Ascending aorta (tissue), 2 donors: ENCODE measurements around the gene WIF1. TPM values are rescaled to one million over a fixed set of nuclear protein-coding genes. Genes with fewer than 3 reads are reported as not detected.

ENCODE experiments used
- DNase-seq, 2 donors: peaks; one replicate each; pipeline ENCODE4 v3.0.0-alpha.2; 2019; ENCODE audit warnings: low spot score in 2 of 2
- H3K27ac ChIP-seq, 2 donors: fragments of 200-600 bp; sonication (generic); one replicate each; pipeline ENCODE4 v1.5.1; 2016 to 2017; ENCODE audit warnings: mild to moderate bottlenecking in 1 of 2
- H3K27me3 ChIP-seq: fragments of 200-600 bp; sonication (generic); one replicate; pipeline ENCODE4 v1.5.1; 2017
- H3K36me3 ChIP-seq, 2 donors: fragments of 200-600 bp; sonication (generic); one replicate each; pipeline ENCODE4 v1.5.1; 2016
- H3K4me1 ChIP-seq, 2 donors: fragments of 200-600 bp; sonication (generic); one replicate each; pipeline ENCODE4 v1.5.1; 2016 to 2017; ENCODE audit warnings: mild to moderate bottlenecking in 1 of 2
- H3K4me3 ChIP-seq, 2 donors: fragments of 200-600 bp; sonication (generic); one replicate each; pipeline ENCODE4 v1.5.1; 2016 to 2017; ENCODE audit warnings: mild to moderate bottlenecking in 1 of 2
- H3K9me3 ChIP-seq, 2 donors: fragments of 200-600 bp; sonication (generic); one replicate each; pipeline ENCODE4 v1.5.1; 2016
- intact Hi-C: fragments of 100-400 bp; cut with DNase I; formaldehyde crosslinking; loops from one replicate; pipeline ENCODE4 v1.15.1; 2023
- total RNA-seq: library from RNA; depleted of rRNA; stranded (reverse); fragments of >200 nt; gene quantifications from one replicate; pipeline ENCODE4 v1.1.0, GENCODE V29; 2016
- TF ChIP-seq, protein P1 (sequence below), 3 experiments: fragments of 200-600 bp in 2 of 3; fragments of 450-650 bp in 1 of 3; sonication (generic) in 2 of 3; IDR thresholded peaks; one replicate each; pipeline ENCODE4 v1.5.1; 2016 to 2019; ENCODE audit warnings: antibody characterized with exemption in 3 of 3, mild to moderate bottlenecking in 1 of 3, moderate library complexity in 1 of 3

Gene WIF1
- total RNA-seq, 1 donor from 2014 or later: not detected

DNA sequence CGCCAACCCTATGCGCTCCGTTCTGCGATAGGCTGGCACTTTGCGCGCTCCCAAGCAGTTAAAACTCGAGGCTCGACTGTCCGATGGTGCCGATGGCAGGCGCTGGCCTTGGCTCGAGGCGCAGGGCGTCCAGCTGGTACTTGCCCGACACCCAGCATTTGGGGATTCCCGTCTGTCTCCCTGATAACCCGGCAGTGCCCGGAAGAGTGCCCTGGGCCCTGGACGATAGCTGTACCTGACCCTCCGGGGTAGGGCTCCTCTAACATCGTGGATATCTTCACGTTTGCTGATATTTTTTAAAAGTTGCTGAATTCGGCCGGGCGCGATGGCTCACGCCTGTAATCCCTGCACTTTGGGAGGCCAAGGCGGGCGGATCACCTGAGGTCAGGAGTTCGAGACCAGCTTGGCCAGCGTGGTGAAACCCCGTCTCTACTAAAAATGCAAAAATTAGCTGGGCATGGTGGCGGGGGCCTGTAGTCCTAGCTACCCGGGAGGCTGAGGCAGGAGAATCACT lies 908 bp upstream of the WIF1 start:
- H3K27me3 ChIP-seq: peaks cover 11% of the 10 kb centered on the region
- no peaks in the 10 kb centered on the region for H3K36me3 ChIP-seq
- TF ChIP-seq, protein P1, sequence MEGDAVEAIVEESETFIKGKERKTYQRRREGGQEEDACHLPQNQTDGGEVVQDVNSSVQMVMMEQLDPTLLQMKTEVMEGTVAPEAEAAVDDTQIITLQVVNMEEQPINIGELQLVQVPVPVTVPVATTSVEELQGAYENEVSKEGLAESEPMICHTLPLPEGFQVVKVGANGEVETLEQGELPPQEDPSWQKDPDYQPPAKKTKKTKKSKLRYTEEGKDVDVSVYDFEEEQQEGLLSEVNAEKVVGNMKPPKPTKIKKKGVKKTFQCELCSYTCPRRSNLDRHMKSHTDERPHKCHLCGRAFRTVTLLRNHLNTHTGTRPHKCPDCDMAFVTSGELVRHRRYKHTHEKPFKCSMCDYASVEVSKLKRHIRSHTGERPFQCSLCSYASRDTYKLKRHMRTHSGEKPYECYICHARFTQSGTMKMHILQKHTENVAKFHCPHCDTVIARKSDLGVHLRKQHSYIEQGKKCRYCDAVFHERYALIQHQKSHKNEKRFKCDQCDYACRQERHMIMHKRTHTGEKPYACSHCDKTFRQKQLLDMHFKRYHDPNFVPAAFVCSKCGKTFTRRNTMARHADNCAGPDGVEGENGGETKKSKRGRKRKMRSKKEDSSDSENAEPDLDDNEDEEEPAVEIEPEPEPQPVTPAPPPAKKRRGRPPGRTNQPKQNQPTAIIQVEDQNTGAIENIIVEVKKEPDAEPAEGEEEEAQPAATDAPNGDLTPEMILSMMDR (IDR thresholded peaks at IDR 0.05): no peak
- intact Hi-C loops: no loop called here
- no peak for DNase-seq
- peaks cover 5 to 8% of the 10 kb centered on the region in 2 donors for H3K4me1 ChIP-seq
- no peak overlapping the region for H3K27ac ChIP-seq
- no peaks in the 10 kb centered on the region for H3K9me3 ChIP-seq
- no peak overlapping the region for H3K4me3 ChIP-seq

DNA sequence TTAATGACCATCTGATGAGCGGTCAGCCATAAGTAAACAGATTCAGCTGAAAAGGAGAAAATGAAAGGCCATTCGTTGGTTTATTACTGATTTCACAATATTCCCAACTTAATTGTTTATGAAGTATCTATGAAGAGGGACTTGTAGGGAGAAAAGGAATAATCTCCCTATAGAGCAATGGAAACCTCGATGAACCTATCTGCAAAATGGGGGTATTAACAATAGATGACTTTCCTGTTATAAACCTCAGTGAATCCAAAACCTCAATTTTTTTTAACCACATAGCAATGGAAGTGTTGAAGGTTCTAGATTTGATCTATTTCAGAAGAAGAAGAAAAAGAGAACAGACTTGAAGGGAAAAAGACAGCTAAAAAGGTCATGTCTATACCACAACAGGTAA lies 2.0 kb downstream of the WIF1 start:
- no peak overlapping the region for H3K4me3 ChIP-seq
- TF ChIP-seq, protein P1 (IDR thresholded peaks at IDR 0.05): no peak
- peaks cover 5 to 8% of the 10 kb centered on the region in 2 donors for H3K4me1 ChIP-seq
- DNase-seq: no peak
- no peaks in the 10 kb centered on the region for H3K9me3 ChIP-seq
- H3K36me3 ChIP-seq: no peaks in the 10 kb centered on the region
- intact Hi-C loops: no loop called here
- H3K27me3 ChIP-seq: peaks cover 11% of the 10 kb centered on the region
- H3K27ac ChIP-seq: no peak overlapping the region

DNA sequence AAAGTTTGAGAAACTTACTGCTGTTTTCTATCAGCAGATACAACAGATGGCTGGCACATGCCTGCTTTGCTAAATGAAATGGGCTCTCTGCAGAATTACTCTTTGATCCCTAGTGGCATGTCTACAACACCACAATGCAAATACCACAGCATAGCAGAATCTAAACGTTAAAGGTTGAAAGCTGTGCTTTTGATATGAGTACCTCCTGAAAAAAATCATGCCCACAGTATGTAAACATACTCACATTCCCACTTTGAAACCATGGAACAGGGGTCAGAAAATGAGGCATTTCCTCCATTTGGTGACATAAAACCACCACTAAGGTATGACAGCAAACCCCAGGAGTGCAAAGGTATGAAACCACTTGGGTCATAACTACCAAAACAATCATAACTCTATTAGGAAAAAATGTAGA lies 7.5 kb downstream of the WIF1 start:
- Histone ChIP-seq H3K4me3 (no peak overlapping the region), H3K27me3 (no peaks in the 10 kb centered on the region)

DNA sequence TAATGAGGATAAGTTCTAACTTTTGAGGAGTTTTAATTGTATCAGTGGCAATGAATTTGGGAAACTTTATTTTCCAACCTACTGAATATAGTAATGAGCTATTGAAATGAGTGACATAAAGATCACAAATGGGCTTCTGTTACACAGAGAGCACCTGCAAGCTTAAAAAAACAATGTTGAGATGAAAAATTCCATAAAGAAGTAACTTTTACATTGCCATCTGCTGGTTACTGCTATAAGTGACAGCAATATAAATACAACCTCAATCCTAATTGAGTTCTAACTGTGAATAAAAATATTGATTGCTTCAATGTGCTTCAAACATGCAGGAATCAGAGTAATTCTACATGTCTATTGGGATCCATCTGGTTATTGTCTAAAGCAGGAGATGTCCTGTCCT lies 14.2 kb downstream of the WIF1 start:
- TF ChIP-seq, protein P1 (IDR thresholded peaks at IDR 0.05): no peak
- intact Hi-C loops: no loop called here
- H3K9me3 ChIP-seq: no peaks in the 10 kb centered on the region

More for the DNA sequence above, 7.5 kb downstream of the WIF1 start:
- Histone ChIP-seq H3K4me1 (no peaks in the 10 kb centered on the region), H3K27ac (no peak overlapping the region), H3K9me3 (no peaks in the 10 kb centered on the region), H3K36me3 (no peaks in the 10 kb centered on the region)
- no peak for DNase-seq
- intact Hi-C loops: no loop called here
- TF ChIP-seq, protein P1 (IDR thresholded peaks at IDR 0.05): no peak

DNA sequence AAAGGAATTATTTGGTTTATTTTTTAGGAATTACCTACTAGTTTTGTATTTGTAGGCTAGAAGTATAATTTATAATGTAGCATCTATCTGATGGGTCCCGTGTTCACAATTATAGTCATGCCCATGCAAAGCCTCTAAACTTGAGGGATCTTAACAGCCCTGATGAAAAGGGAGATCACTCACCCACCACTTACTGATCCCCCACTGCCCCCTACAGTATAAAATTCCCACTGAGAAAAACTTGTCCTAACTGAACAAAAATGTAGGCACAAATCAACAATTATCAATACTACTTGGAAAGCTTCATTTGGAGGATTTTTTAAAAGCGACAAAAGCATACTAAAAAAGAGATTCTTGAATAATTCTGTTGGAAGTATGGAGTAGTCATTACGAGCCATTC lies 21.0 kb downstream of the WIF1 start:
- DNase-seq: no peak
- H3K36me3 ChIP-seq: no peaks in the 10 kb centered on the region
- intact Hi-C loops: no loop called here

More for the DNA sequence above, 14.2 kb downstream of the WIF1 start:
- Histone ChIP-seq H3K4me3 (no peak overlapping the region), H3K27me3 (no peaks in the 10 kb centered on the region), H3K27ac (no peak overlapping the region), H3K36me3 (no peaks in the 10 kb centered on the region), H3K4me1 (no peaks in the 10 kb centered on the region)
- no peak for DNase-seq

More for the DNA sequence above, 21.0 kb downstream of the WIF1 start:
- Histone ChIP-seq H3K9me3 (no peaks in the 10 kb centered on the region), H3K4me3 (no peak overlapping the region), H3K4me1 (no peaks in the 10 kb centered on the region), H3K27me3 (no peaks in the 10 kb centered on the region), H3K27ac (no peak overlapping the region)
- TF ChIP-seq, protein P1 (IDR thresholded peaks at IDR 0.05): no peak
